Vagina (tissue), 2 donors: ENCODE measurements around the gene CA4. TPM values are rescaled to one million over a fixed set of nuclear protein-coding genes. Genes with fewer than 3 reads are reported as not detected.
"Not testable (repeated sequence)": the region's sequence is repeated elsewhere in the genome, so short reads cannot be mapped to it uniquely, and the experiment has no call there.

Experiments used
- DNase-seq, 2 donors: peaks; one replicate each; pipeline ENCODE4 v3.0.0-alpha.2; 2017; ENCODE audit errors: extremely low spot score in 2 of 2
- H3K27ac ChIP-seq: fragments of 200-600 bp; sonication (generic); one replicate; pipeline ENCODE4 v1.5.1; 2019
- H3K27me3 ChIP-seq: fragments of 200-600 bp; sonication (generic); one replicate; pipeline ENCODE4 v1.5.1; 2019
- H3K36me3 ChIP-seq, 2 donors: fragments of 200-600 bp; sonication (generic); one replicate each; pipeline ENCODE4 v1.5.1; 2017 to 2019
- H3K4me1 ChIP-seq: fragments of 200-600 bp; sonication (generic); one replicate; pipeline ENCODE4 v1.5.1; 2019
- H3K4me3 ChIP-seq, 2 donors: fragments of 200-600 bp; sonication (generic); 1 replicate in 1 of 2; 2 replicates in 1 of 2; pipeline ENCODE4 v1.5.1; 2016 to 2019
- H3K9me3 ChIP-seq: fragments of 200-600 bp; sonication (generic); one replicate; pipeline ENCODE4 v1.5.1; 2019
- CTCF ChIP-seq, 3 experiments: fragments of 450-650 bp in 2 of 3; fragments of 200-600 bp in 1 of 3; sonication (generic) in 1 of 3; IDR thresholded peaks; one replicate each; pipeline ENCODE4 v1.5.1; 2017 to 2019; ENCODE audit warnings: antibody characterized with exemption in 3 of 3, mild to moderate bottlenecking in 2 of 3, moderate library complexity in 2 of 3
- POLR2A ChIP-seq, 2 donors: fragments of 450-650 bp; IDR thresholded peaks; one replicate each; pipeline ENCODE4 v1.6.1; 2017; ENCODE audit warnings: antibody characterized with exemption in 2 of 2, mild to moderate bottlenecking in 2 of 2, moderate library complexity in 2 of 2
- POLR2AphosphoS5 ChIP-seq, 2 donors: sonication (generic); formaldehyde crosslinking; IDR thresholded peaks; one replicate each; pipeline ENCODE4 v1.9.0; 2017; ENCODE audit warnings: antibody characterized with exemption in 2 of 2, mild to moderate bottlenecking in 2 of 2, low read depth in 1 of 2; ENCODE audit not compliant: insufficient read depth in 1 of 2
- intact Hi-C: fragments of 100-400 bp; cut with DNase I; formaldehyde crosslinking; loops from one replicate; pipeline ENCODE4 v1.15.1; 2023
- total RNA-seq: library from RNA; depleted of rRNA; stranded (reverse); fragments of >200 nt; gene quantifications from one replicate; pipeline ENCODE4 v1.2.3, GENCODE V29; 2016

Gene CA4
- total RNA-seq, result not detected

- DNase-seq, result no peak
- H3K4me3 ChIP-seq, result peak within 1 kb of the TSS; percentile 23 to 43
- H3K27ac ChIP-seq, result no peak within 1 kb of the TSS
- no peaks in the 10 kb centered on the region for H3K36me3 ChIP-seq
- intact Hi-C loops, result no loop called here
- H3K9me3 ChIP-seq, result no peaks in the 10 kb centered on the region
- peaks cover 7% of the 10 kb centered on the region for H3K27me3 ChIP-seq
- peaks cover 32% of the 10 kb centered on the region for H3K4me1 ChIP-seq
- no peak for TF ChIP-seq POLR2AphosphoS5 (IDR thresholded peaks at IDR 0.05; ENCODE audit: insufficient read depth in 1 of 2, low read depth in 1 of 2)
- no peak for TF ChIP-seq CTCF (IDR thresholded peaks at IDR 0.05)
- no peak for TF ChIP-seq POLR2A (IDR thresholded peaks at IDR 0.05)
These were observed at the start of gene CA4 for GRCh38 chr17:60149691-60150582. Gene CA4 (plus strand): TSS chr17:60149973. CDS start chr17:60150035, 62 bp downstream.

DNA sequence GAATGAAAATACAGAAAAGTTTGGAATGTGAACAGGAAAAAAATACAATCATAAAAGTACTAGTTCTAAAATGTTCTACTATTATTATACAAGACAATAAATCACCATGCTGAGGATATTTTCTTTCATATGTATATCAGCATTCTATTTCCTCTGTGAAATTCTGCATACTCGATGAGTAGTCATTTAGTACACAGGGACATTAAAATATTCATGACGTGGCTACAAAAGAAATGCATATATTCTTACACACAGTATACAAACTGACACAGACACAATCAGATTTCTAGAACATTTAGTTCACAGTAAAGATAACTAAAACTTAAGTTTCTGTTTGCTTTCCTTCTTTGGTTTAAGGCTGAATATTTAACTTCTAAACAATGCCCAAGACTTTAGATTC lies 49.2 kb upstream of the CA4 start:
- H3K27ac ChIP-seq, H3K9me3 ChIP-seq, H3K27me3 ChIP-seq, H3K4me1 ChIP-seq, DNase-seq, intact Hi-C loops, H3K4me3 ChIP-seq, H3K36me3 ChIP-seq: not testable (repeated sequence)

- intact Hi-C loops, H3K36me3 ChIP-seq, DNase-seq, H3K4me1 ChIP-seq, H3K4me3 ChIP-seq, H3K27me3 ChIP-seq, H3K9me3 ChIP-seq, H3K27ac ChIP-seq: not testable (repeated sequence)
These were observed 47.6 kb upstream of the CA4 start for GRCh38 chr17:60102015-60102631.

DNA sequence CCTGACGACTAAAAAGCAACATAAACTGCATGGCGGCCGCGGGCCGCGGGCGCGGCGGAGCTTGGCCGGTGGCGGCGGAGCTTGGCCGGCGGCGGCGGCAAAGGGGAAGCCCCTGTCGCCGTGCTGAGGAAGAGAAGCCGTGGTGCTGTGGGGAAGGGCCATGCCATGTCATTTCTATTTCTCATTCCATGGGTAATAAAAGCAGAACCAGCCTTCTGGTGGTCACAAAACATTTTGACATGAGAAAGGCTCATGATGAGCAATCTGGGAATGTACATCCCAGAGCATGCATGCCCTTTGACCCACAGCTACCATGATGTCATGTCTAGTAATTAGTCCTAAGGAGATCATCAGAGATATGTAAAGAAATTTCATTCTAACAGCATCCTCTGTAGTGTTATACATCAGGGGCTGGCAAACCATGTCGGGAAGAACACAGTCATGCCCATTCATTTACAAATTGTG lies 47.1 kb upstream of the CA4 start:
- intact Hi-C loops, result no loop called here
- peak in 1 of 2 donors; percentile 40 for DNase-seq
- no peaks in the 10 kb centered on the region for H3K9me3 ChIP-seq
- H3K36me3 ChIP-seq, result no peaks in the 10 kb centered on the region
- TF ChIP-seq CTCF (IDR thresholded peaks at IDR 0.05) (no peak), POLR2A (IDR thresholded peaks at IDR 0.05) (no peak), POLR2AphosphoS5 (IDR thresholded peaks at IDR 0.05; ENCODE audit: insufficient read depth in 1 of 2, low read depth in 1 of 2) (no peak)
- no peaks in the 10 kb centered on the region for H3K4me1 ChIP-seq
- H3K27ac ChIP-seq, result no peak overlapping the region
- H3K27me3 ChIP-seq, result no peaks in the 10 kb centered on the region
- no peak overlapping the region for H3K4me3 ChIP-seq

- intact Hi-C loops, result no loop called here
These were observed 45.8 kb upstream of the CA4 start for GRCh38 chr17:60103957-60104356.

More at GRCh38 chr17:60103957-60104356, 45.8 kb upstream of the CA4 start:
- Histone ChIP-seq H3K9me3 (no peaks in the 10 kb centered on the region), H3K27ac (no peak overlapping the region), H3K4me3 (no peak overlapping the region), H3K36me3 (no peaks in the 10 kb centered on the region), H3K4me1 (no peaks in the 10 kb centered on the region), H3K27me3 (no peaks in the 10 kb centered on the region)
- peak in 1 of 2 donors; percentile 60 for DNase-seq
- TF ChIP-seq POLR2A (IDR thresholded peaks at IDR 0.05), result no peak
- TF ChIP-seq CTCF (IDR thresholded peaks at IDR 0.05), result no peak
- TF ChIP-seq POLR2AphosphoS5 (IDR thresholded peaks at IDR 0.05; ENCODE audit: insufficient read depth in 1 of 2, low read depth in 1 of 2), result no peak
